Effector memory CD8-positive, alpha-beta T cell (primary cell): Measurements from ENCODE around the gene MPEG1.

Experiments used
- ATAC-seq: fragments of 150-1000 bp; cut with Tn5 transposase; replicated peaks from 2 replicates; pipeline ENCODE4 v1.10.0; 2021; ENCODE audit warnings: mild to moderate bottlenecking, moderate library complexity
- DNase-seq, 3 experiments: peaks; one replicate each; pipeline ENCODE4 v3.0.0; 2021
- H3K27ac Mint-ChIP-seq, 2 donors: one replicate each; pipeline ENCODE4 v1.8.0; 2022; ENCODE audit warnings: mild to moderate bottlenecking in 2 of 2, mixed read lengths in 2 of 2, moderate library complexity in 2 of 2
- H3K27me3 Mint-ChIP-seq, 2 donors: one replicate each; pipeline ENCODE4 v1.8.0; 2022; ENCODE audit warnings: mixed read lengths in 2 of 2
- H3K36me3 Mint-ChIP-seq: one replicate; pipeline ENCODE4 v1.8.0; 2022; ENCODE audit warnings: mild to moderate bottlenecking, moderate library complexity, mixed read lengths; ENCODE audit not compliant: insufficient read depth
- H3K4me1 Mint-ChIP-seq, 2 donors: one replicate each; pipeline ENCODE4 v1.8.0; 2022; ENCODE audit warnings: low read depth in 2 of 2, mixed read lengths in 2 of 2
- H3K4me3 Mint-ChIP-seq, 2 donors: one replicate each; pipeline ENCODE4 v1.8.0; 2022; ENCODE audit warnings: mild to moderate bottlenecking in 2 of 2, mixed read lengths in 2 of 2, moderate library complexity in 2 of 2
- H3K9me3 Mint-ChIP-seq, 2 donors: one replicate each; pipeline ENCODE4 v1.8.0; 2022; ENCODE audit warnings: mixed read lengths in 2 of 2

MPEG1 gene

GRCh38 chr11:59226396-59226795, 13.7 kb upstream of the MPEG1 start:
- DNase-seq (no peak), ATAC-seq (no peak)
- no peak overlapping the region for H3K27ac Mint-ChIP-seq
- H3K4me1 Mint-ChIP-seq: no peaks in the 10 kb centered on the region
- H3K36me3 Mint-ChIP-seq: no peaks in the 10 kb centered on the region
- peaks cover 10 to 28% of the 10 kb centered on the region in 2 donors for H3K27me3 Mint-ChIP-seq
- H3K4me3 Mint-ChIP-seq: no peak overlapping the region
- no peaks in the 10 kb centered on the region for H3K9me3 Mint-ChIP-seq

DNA sequence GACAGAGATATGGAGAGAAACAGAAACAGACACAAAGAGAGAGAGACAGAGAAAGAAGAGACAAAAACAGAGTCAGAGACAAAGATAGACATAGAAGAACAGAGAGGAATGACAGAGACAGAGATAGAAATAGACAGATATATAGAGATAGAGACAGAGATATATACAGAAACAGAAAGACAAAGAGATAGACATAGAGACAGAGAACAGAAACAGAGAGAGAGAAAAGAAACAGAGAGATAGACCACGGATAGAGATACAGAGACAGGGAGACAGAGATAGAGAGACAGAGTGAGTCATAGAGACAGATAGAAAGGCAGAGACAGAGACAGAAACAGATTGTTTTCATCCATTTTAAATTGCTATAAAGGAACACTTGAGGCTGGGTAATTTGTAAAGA, 12.3 kb upstream of the MPEG1 start:
- Mint-ChIP-seq H3K4me3 (no peak overlapping the region), H3K27me3 (peaks cover 0 to 23% of the 10 kb centered on the region in 2 donors), H3K27ac (no peak overlapping the region), H3K9me3 (no peaks in the 10 kb centered on the region), H3K36me3 (no peaks in the 10 kb centered on the region), H3K4me1 (no peaks in the 10 kb centered on the region)
- ATAC-seq (no peak), DNase-seq (no peak)

GRCh38 chr11:59224351-59224928, 11.7 kb upstream of the MPEG1 start:
- peak; percentile 21 for ATAC-seq

DNA sequence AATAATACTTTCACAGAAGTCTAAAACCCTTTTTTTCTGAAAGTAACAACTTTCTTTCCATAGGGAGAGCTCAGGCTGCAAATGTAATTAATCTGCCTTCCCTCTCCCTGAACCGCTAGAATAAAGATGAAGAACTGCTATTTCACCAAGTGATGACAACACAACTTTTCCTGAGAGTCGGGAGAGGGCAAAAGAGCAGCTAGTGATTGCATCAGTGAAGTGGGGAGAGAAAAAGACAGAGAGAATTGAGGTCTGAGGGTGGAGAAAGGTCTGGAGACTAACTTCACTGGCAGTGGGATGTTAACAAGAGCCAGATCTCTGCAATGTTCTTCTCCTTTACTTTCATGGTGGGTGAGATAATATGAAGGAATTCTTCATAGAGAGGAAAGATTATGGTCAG, 10.9 kb upstream of the MPEG1 start:
- DNase-seq: no peak
- H3K4me3 Mint-ChIP-seq: no peak overlapping the region
- no peaks in the 10 kb centered on the region for H3K36me3 Mint-ChIP-seq
- no peaks in the 10 kb centered on the region for H3K4me1 Mint-ChIP-seq
- ATAC-seq: no peak
- no peak overlapping the region for H3K27ac Mint-ChIP-seq
- H3K27me3 Mint-ChIP-seq: peaks cover 0 to 23% of the 10 kb centered on the region in 2 donors
- no peaks in the 10 kb centered on the region for H3K9me3 Mint-ChIP-seq

More at GRCh38 chr11:59224351-59224928, 11.7 kb upstream of the MPEG1 start:
- Mint-ChIP-seq H3K4me3 (no peak overlapping the region), H3K27ac (no peak overlapping the region), H3K4me1 (no peaks in the 10 kb centered on the region), H3K27me3 (peaks cover 0 to 23% of the 10 kb centered on the region in 2 donors), H3K9me3 (no peaks in the 10 kb centered on the region), H3K36me3 (no peaks in the 10 kb centered on the region)
- DNase-seq: no peak

DNA sequence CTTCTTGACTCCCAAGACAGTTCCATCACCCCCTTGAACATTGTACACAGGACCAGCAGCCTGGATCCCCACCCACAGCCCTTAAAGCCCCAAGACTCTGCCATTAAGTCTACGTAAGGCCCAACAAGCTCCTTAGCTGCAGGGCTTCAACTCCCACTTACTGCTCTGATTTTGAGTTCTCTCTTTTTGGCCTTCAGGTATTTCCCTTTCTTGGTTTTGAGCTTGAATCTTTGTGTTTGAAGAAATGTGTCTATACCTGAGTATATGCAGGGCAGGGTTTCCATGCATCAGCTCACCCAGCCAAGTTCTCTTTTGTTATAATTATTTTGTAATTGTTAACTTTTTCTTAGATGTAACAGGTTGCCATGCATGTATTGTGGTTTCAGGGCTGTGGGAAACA, 10.4 kb upstream of the MPEG1 start:
- ATAC-seq (no peak), DNase-seq (no peak)
- H3K36me3 Mint-ChIP-seq: no peaks in the 10 kb centered on the region
- H3K9me3 Mint-ChIP-seq: no peaks in the 10 kb centered on the region
- H3K27me3 Mint-ChIP-seq: peaks cover 0 to 23% of the 10 kb centered on the region in 2 donors
- H3K4me1 Mint-ChIP-seq: no peaks in the 10 kb centered on the region
- H3K27ac Mint-ChIP-seq: no peak overlapping the region
- H3K4me3 Mint-ChIP-seq: no peak overlapping the region

GRCh38 chr11:59222464-59223060, 9.8 kb upstream of the MPEG1 start:
- Mint-ChIP-seq H3K9me3 (no peaks in the 10 kb centered on the region), H3K27me3 (peaks cover 0 to 23% of the 10 kb centered on the region in 2 donors), H3K4me1 (no peaks in the 10 kb centered on the region), H3K36me3 (no peaks in the 10 kb centered on the region), H3K27ac (no peak overlapping the region), H3K4me3 (no peak overlapping the region)
- ATAC-seq (peak; percentile 33), DNase-seq (no peak)

GRCh38 chr11:59221441-59221840, 8.7 kb upstream of the MPEG1 start:
- no peak overlapping the region for H3K27ac Mint-ChIP-seq
- no peaks in the 10 kb centered on the region for H3K36me3 Mint-ChIP-seq
- ATAC-seq (no peak), DNase-seq (no peak)
- no peaks in the 10 kb centered on the region for H3K9me3 Mint-ChIP-seq
- peaks cover 0 to 23% of the 10 kb centered on the region in 2 donors for H3K27me3 Mint-ChIP-seq
- no peak overlapping the region for H3K4me3 Mint-ChIP-seq
- peaks cover 0 to 5% of the 10 kb centered on the region in 2 donors for H3K4me1 Mint-ChIP-seq

DNA sequence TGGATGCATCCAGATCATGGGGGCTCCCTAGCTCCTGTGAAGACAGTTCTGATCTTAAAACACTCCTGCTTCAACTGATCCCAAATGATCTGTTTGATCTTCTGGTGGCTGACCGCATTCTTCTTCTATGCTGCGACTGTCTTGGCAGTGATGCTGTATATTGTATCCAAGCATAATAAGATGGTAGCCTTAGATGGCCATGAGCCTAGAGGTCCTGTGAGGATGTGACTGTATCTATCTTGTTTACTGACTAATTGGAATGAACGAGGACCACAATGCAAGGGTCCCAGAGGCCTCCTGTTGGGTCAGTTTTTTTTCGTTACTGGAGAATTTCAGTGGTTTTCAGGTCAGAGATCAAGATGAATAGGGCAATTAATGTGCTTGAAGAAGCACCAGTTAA, 7.1 kb upstream of the MPEG1 start:
- H3K36me3 Mint-ChIP-seq: no peaks in the 10 kb centered on the region
- peaks cover 0 to 19% of the 10 kb centered on the region in 2 donors for H3K27me3 Mint-ChIP-seq
- no peak overlapping the region for H3K27ac Mint-ChIP-seq
- peaks cover 0 to 5% of the 10 kb centered on the region in 2 donors for H3K4me1 Mint-ChIP-seq
- DNase-seq (no peak), ATAC-seq (no peak)
- H3K4me3 Mint-ChIP-seq: no peak overlapping the region
- no peaks in the 10 kb centered on the region for H3K9me3 Mint-ChIP-seq

- Mint-ChIP-seq H3K36me3 (no peaks in the 10 kb centered on the region), H3K9me3 (no peaks in the 10 kb centered on the region), H3K27ac (no peak overlapping the region), H3K4me1 (peaks cover 0 to 5% of the 10 kb centered on the region in 2 donors), H3K27me3 (peaks cover 0 to 17% of the 10 kb centered on the region in 2 donors), H3K4me3 (no peak overlapping the region)
- DNase-seq (no peak), ATAC-seq (no peak)
These were observed 6.2 kb upstream of the MPEG1 start for GRCh38 chr11:59218893-59219292.

DNA sequence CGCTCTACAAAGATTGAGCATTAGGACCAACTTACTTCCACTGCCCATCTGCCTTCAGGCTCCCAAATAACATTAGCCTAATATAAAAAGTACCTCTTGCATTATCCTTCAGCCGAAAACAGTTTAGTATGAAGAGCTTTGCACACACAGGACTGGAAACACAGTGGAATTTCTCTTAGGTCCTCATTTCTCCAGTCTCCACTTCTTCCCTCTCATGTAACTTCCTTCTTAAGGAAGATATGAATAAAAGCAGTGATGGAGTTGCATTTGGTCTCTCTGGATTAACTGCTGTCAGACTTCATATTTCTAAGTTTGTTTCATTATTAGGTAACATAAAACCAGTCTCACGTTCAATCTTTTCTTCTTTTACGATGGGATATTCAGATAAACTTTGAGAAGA, 5.6 kb upstream of the MPEG1 start:
- H3K4me3 Mint-ChIP-seq: no peak overlapping the region
- no peaks in the 10 kb centered on the region for H3K9me3 Mint-ChIP-seq
- ATAC-seq (no peak), DNase-seq (no peak)
- H3K27ac Mint-ChIP-seq: no peak overlapping the region
- H3K36me3 Mint-ChIP-seq: no peaks in the 10 kb centered on the region
- peaks cover 0 to 12% of the 10 kb centered on the region in 2 donors for H3K27me3 Mint-ChIP-seq
- H3K4me1 Mint-ChIP-seq: peaks cover 0 to 5% of the 10 kb centered on the region in 2 donors

DNA sequence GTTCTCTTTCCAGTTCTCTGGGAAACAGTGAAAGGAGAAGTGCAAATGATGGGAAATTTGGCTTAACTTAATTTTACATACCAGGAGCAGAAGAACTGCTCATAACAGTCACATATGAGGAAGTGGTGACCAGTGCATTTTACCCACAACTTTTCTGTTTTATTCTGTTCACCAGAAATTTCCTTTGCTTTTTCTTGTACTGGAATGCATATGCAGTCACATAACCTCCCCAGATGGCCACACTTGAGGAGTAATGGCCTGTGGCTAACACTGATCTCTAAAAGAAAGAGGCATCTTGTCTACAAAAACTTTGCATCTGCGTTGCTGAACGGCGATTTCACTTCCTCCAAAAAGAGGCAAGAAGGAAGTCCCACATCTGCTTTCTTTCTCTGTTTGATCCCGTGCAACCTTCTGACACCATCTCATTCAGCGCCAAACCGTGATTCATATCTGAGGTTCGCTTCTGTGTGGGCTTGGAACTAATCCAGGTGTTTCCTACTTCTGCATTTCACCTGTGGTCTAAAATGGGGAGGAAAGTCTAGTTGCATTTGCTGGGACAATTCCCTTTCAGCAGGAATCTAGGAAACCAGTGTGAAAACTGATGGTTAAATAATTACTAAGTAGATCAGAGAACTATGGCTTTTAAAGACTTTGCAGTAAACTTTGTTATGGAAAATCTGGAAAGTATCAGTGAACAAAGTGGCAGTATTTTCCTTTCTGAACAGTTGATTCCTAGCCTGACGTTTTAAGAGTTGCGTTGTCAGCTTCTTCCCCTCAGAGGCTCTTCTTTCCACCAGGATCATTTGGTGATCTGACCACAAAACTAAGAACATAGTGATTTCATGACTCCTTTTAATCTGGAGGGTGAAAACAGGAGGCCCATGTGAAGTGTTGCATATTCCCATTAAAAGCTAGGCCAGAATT, 4.2 kb upstream of the MPEG1 start:
- H3K9me3 Mint-ChIP-seq: no peaks in the 10 kb centered on the region
- ATAC-seq (peak; percentile 62), DNase-seq (no peak)
- H3K36me3 Mint-ChIP-seq: no peaks in the 10 kb centered on the region
- H3K4me3 Mint-ChIP-seq: no peak overlapping the region
- H3K4me1 Mint-ChIP-seq: peaks cover 0 to 5% of the 10 kb centered on the region in 2 donors
- peaks cover 6 to 21% of the 10 kb centered on the region in 2 donors for H3K27me3 Mint-ChIP-seq
- peak overlapping the region in 1 of 2 donors; percentile 16 for H3K27ac Mint-ChIP-seq

DNA sequence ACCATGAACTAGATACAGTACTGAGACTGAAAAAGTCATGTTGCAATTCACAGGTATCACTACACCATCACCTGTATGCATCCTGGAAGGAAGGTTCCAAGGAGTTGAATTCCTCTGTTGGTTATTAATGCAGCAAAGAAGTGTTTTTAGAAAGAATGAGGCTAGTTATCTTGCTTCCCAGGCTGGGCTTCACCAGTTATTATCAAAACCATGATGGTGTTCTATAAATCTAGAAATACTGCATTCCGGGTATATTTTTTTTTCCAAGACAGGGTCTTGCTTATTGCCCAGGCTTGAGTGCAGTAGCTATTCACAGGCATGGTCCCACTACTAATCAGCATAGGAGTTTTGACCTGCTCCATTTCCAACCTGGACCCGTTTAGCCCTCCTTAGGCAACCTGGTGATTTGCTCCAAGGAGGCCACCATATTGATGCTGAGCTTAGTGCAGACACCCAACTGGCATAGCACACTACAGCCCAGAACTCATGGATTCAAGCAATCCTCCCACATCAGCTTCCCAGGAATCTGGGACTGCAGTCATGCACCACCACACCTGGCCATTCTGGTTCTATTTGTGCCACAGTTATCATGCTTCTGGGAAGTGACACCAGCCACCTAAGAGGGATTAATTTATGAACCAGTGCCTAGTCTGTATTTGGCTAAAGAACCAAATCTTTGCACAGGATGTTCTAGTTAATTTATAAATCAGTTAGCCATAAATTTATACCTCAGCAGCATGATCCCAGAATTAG, 1.6 kb upstream of the MPEG1 start:
- Mint-ChIP-seq H3K27me3 (peaks cover 23 to 26% of the 10 kb centered on the region in 2 donors), H3K36me3 (no peaks in the 10 kb centered on the region), H3K27ac (no peak overlapping the region), H3K4me3 (no peak overlapping the region), H3K4me1 (peaks cover 0 to 5% of the 10 kb centered on the region in 2 donors), H3K9me3 (no peaks in the 10 kb centered on the region)
- no peak for DNase-seq
- ATAC-seq: no peak

GRCh38 chr11:59212222-59212621, 505 bp downstream of the MPEG1 start:
- Mint-ChIP-seq H3K4me3 (no peak overlapping the region), H3K4me1 (peaks cover 6 to 12% of the 10 kb centered on the region in 2 donors), H3K36me3 (no peaks in the 10 kb centered on the region), H3K27me3 (peaks cover 23 to 27% of the 10 kb centered on the region in 2 donors), H3K9me3 (no peaks in the 10 kb centered on the region), H3K27ac (no peak overlapping the region)
- DNase-seq: no peak
- ATAC-seq: no peak
